ENCODE results near the gene DUSP15. TPM values are rescaled to one million over a fixed set of nuclear protein-coding genes. Genes with fewer than 3 reads are reported as not detected.

DUSP15 gene
- total and polyA plus RNA-seq, 9 of the 15 experiments (the other 6 are each of a cell fraction or from before 2014, with no cell fraction given), result 0.34 TPM; not detected in 8

DNA sequence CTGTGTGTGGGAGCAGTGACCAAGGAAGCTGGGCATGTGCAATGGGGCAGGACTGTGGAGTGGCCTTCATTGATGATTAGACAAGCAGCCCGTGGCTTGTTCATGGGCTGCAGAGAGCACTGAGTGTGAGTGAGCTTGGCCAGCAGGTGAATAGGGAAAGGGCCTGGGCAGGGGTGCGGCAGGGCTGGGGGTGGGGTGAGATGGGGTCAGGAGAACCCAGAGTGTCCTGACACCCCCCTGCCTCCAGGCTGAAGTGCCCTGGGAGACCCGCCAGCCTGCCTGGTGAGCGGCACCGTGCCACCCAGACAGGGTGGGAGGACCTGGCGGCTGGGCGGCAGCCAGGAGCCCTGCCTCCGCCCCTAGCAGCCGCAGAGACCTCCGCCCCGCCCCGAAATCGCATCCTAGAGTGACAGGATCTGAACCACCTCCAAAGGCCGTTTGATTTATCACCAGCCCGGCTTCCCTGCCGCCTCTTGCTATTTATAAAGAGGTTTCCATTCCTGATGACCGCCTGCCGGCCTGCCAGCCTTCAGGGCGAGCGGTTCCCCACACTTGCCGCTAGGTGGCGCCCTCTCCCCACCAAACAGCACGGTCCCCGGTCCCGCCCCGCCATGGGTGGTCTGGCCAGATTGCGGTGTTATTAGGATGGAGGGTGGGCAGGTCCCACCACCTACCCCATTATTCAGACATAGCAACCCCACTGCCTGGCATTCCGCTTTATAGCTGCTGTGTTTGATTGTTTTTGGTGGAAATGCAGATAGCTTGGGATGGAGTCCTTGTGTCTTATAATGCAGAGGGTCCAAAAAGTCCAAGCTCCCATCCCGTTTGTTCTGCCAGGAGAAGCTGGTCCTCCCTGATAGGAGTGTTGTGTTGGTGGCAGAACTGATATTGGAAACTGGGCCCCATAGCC lies 47.7 kb downstream of the DUSP15 start (continued):
- no peak for TF ChIP-seq SMAD2 (IDR thresholded peaks at IDR 0.05; ENCODE audit: low read depth, low read length)
- peak; percentile 89 for TF ChIP-seq SMC3 (conservative IDR thresholded peaks at IDR 0.05; ENCODE audit: insufficient read depth, low read depth, low read length)
- no peak for TF ChIP-seq CCNT2 (IDR thresholded peaks at IDR 0.05; ENCODE audit: borderline replicate concordance, extremely low read depth, insufficient read length, low read depth, low read length)
- no peak for TF ChIP-seq ZNF253 (CRISPR knock-in tag; conservative IDR thresholded peaks at IDR 0.05)
- TF ChIP-seq ZNF551 (CRISPR knock-in tag; IDR thresholded peaks at IDR 0.05), result no peak
- no peak for TF ChIP-seq ZFPM2 (CRISPR knock-in tag; IDR thresholded peaks at IDR 0.05)
- TF ChIP-seq MED1 (CRISPR knock-in tag; IDR thresholded peaks at IDR 0.05; ENCODE audit: borderline replicate concordance), result no peak
- no peak for TF ChIP-seq XRCC5 (IDR thresholded peaks at IDR 0.05; ENCODE audit: low read depth, low read length)
- TF ChIP-seq ZNF263 (CRISPR knock-in tag; IDR thresholded peaks at IDR 0.05; ENCODE audit: borderline replicate concordance), result no peak
- TF ChIP-seq, protein P1, sequence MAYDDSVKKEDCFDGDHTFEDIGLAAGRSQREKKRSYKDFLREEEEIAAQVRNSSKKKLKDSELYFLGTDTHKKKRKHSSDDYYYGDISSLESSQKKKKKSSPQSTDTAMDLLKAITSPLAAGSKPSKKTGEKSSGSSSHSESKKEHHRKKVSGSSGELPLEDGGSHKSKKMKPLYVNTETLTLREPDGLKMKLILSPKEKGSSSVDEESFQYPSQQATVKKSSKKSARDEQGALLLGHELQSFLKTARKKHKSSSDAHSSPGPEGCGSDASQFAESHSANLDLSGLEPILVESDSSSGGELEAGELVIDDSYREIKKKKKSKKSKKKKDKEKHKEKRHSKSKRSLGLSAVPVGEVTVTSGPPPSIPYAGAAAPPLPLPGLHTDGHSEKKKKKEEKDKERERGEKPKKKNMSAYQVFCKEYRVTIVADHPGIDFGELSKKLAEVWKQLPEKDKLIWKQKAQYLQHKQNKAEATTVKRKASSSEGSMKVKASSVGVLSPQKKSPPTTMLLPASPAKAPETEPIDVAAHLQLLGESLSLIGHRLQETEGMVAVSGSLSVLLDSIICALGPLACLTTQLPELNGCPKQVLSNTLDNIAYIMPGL (CRISPR knock-in tag; IDR thresholded peaks at IDR 0.05), result no peak
- no peak for TF ChIP-seq ETV6 (IDR thresholded peaks at IDR 0.05; ENCODE audit: borderline replicate concordance in 1 of 2, low read depth in 2 of 2, low read length in 1 of 2)
- no peak for TF ChIP-seq ETV6 (CRISPR knock-in tag; IDR thresholded peaks at IDR 0.05; ENCODE audit: borderline replicate concordance)
- TF ChIP-seq MEIS2 (IDR thresholded peaks at IDR 0.05; ENCODE audit: partially characterized antibody), result peak; percentile 77
- no peak for TF ChIP-seq HNRNPH1 (optimal IDR thresholded peaks at IDR 0.05; ENCODE audit: low read depth, low read length)
- TF ChIP-seq HDAC3 (IDR thresholded peaks at IDR 0.05; ENCODE audit: borderline replicate concordance, partially characterized antibody), result no peak
- TF ChIP-seq, protein P2, sequence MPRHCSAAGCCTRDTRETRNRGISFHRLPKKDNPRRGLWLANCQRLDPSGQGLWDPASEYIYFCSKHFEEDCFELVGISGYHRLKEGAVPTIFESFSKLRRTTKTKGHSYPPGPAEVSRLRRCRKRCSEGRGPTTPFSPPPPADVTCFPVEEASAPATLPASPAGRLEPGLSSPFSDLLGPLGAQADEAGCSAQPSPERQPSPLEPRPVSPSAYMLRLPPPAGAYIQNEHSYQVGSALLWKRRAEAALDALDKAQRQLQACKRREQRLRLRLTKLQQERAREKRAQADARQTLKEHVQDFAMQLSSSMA (CRISPR knock-in tag; IDR thresholded peaks at IDR 0.05), result no peak
- TF ChIP-seq ZBTB7A (IDR thresholded peaks at IDR 0.05; ENCODE audit: borderline replicate concordance, control insufficient read depth, low read depth, low read length), result peak; percentile 35; the same call in 1 of the 2 replicates
- TF ChIP-seq KDM5B (IDR thresholded peaks at IDR 0.05; ENCODE audit: insufficient replicate concordance, low read depth, low read length), result no peak
- no peak for TF ChIP-seq RBM34 (IDR thresholded peaks at IDR 0.05; ENCODE audit: borderline replicate concordance, insufficient read depth, low read length)
- TF ChIP-seq, protein P3, sequence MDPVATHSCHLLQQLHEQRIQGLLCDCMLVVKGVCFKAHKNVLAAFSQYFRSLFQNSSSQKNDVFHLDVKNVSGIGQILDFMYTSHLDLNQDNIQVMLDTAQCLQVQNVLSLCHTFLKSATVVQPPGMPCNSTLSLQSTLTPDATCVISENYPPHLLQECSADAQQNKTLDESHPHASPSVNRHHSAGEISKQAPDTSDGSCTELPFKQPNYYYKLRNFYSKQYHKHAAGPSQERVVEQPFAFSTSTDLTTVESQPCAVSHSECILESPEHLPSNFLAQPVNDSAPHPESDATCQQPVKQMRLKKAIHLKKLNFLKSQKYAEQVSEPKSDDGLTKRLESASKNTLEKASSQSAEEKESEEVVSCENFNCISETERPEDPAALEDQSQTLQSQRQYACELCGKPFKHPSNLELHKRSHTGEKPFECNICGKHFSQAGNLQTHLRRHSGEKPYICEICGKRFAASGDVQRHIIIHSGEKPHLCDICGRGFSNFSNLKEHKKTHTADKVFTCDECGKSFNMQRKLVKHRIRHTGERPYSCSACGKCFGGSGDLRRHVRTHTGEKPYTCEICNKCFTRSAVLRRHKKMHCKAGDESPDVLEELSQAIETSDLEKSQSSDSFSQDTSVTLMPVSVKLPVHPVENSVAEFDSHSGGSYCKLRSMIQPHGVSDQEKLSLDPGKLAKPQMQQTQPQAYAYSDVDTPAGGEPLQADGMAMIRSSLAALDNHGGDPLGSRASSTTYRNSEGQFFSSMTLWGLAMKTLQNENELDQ (CRISPR knock-in tag; IDR thresholded peaks at IDR 0.05; ENCODE audit: borderline replicate concordance), result no peak
- no peak for TF ChIP-seq EP400 (IDR thresholded peaks at IDR 0.05)
- TF ChIP-seq NCOA4 (IDR thresholded peaks at IDR 0.05; ENCODE audit: partially characterized antibody), result no peak
- no peak for TF ChIP-seq ZNF3 (CRISPR knock-in tag; IDR thresholded peaks at IDR 0.05)
